Smooth muscle cell (in vitro differentiated cells): Measurements from ENCODE around the gene GDAP1L1. TPM values are rescaled to one million over a fixed set of nuclear protein-coding genes. Genes with fewer than 3 reads are reported as not detected.
"Not testable (repeated sequence)": the region's sequence is repeated elsewhere in the genome, so short reads cannot be mapped to it uniquely, and the experiment has no call there.

Experiments used
- DNase-seq: peaks from one replicate; lab custom pipeline; 2025; ENCODE audit not compliant: unreplicated experiment; lab: John Stamatoyannopoulos, UW
- H2AFZ ChIP-seq: fragments of 200-600 bp; sonication (generic); 2 replicates; pipeline ENCODE4 v1.6.0; 2016; ENCODE audit warnings: antibody characterized with exemption, low read depth, mild to moderate bottlenecking
- H3F3A ChIP-seq: fragments of 200-600 bp; sonication (generic); 2 replicates; pipeline ENCODE4 v1.6.0; 2017; ENCODE audit warnings: antibody characterized with exemption, low read depth
- H3K27ac ChIP-seq: fragments of 200-600 bp; sonication (generic); 2 replicates; pipeline ENCODE4 v1.5.1; 2016; ENCODE audit warnings: low read depth, mild to moderate bottlenecking
- H3K27me3 ChIP-seq: fragments of 200-600 bp; sonication (generic); 2 replicates; pipeline ENCODE4 v1.6.1; 2016; ENCODE audit warnings: low read depth, mild to moderate bottlenecking
- H3K36me3 ChIP-seq: fragments of 200-600 bp; sonication (generic); 2 replicates; pipeline ENCODE4 v1.5.1; 2016; ENCODE audit warnings: low read depth
- H3K4me1 ChIP-seq: fragments of 200-600 bp; sonication (generic); 2 replicates; pipeline ENCODE4 v1.5.1; 2016; ENCODE audit warnings: low read depth
- H3K4me2 ChIP-seq: fragments of 200-600 bp; sonication (generic); 2 replicates; pipeline ENCODE4 v1.6.0; 2016; ENCODE audit warnings: mild to moderate bottlenecking
- H3K4me3 ChIP-seq: fragments of 200-600 bp; sonication (generic); 2 replicates; pipeline ENCODE4 v1.5.1; 2016; ENCODE audit warnings: mild to moderate bottlenecking
- H3K79me2 ChIP-seq: fragments of 200-600 bp; sonication (generic); 2 replicates; pipeline ENCODE4 v1.6.0; 2016; ENCODE audit warnings: low read depth, mild to moderate bottlenecking
- H3K9ac ChIP-seq: fragments of 200-600 bp; sonication (generic); 2 replicates; pipeline ENCODE4 v1.6.0; 2016; ENCODE audit warnings: low read depth
- H3K9me3 ChIP-seq: fragments of 200-600 bp; sonication (generic); replicated peaks from 2 replicates; pipeline ENCODE4 v1.5.1; 2016; ENCODE audit warnings: low read depth
- H4K20me1 ChIP-seq: fragments of 200-600 bp; sonication (generic); 2 replicates; pipeline ENCODE4 v1.6.0; 2016; ENCODE audit warnings: low read depth
- CTCF ChIP-seq: fragments of 200-600 bp; sonication (generic); IDR thresholded peaks from 2 replicates; pipeline ENCODE4 v1.5.1; 2017; ENCODE audit warnings: borderline replicate concordance, mild to moderate bottlenecking, antibody characterized with exemption; ENCODE audit not compliant: insufficient read depth, poor library complexity, severe bottlenecking
- WGBS: methylation state at CpG from one replicate; pipeline ENCODE4 v1.1.7; 2016; ENCODE audit warnings: low lambda C conversion rate; 5-methylcytosine and 5-hydroxymethylcytosine counted together
- polyA plus RNA-seq: library from polyadenylated mRNA; unstranded; fragments of >200 nt; fragmentation: Nextera tagmentation; extraction: Ambion mirVana; gene quantifications from 2 replicates; pipeline ENCODE4 v1.2.1, GENCODE V29; 2016
- total RNA-seq: library from RNA; depleted of rRNA; stranded (reverse); fragments of >200 nt; gene quantifications from 2 replicates; pipeline ENCODE4 v1.2.3, GENCODE V29; 2014

GDAP1L1 gene
- total and polyA plus RNA-seq, 2 experiments from 2014 or later: not detected

DNA sequence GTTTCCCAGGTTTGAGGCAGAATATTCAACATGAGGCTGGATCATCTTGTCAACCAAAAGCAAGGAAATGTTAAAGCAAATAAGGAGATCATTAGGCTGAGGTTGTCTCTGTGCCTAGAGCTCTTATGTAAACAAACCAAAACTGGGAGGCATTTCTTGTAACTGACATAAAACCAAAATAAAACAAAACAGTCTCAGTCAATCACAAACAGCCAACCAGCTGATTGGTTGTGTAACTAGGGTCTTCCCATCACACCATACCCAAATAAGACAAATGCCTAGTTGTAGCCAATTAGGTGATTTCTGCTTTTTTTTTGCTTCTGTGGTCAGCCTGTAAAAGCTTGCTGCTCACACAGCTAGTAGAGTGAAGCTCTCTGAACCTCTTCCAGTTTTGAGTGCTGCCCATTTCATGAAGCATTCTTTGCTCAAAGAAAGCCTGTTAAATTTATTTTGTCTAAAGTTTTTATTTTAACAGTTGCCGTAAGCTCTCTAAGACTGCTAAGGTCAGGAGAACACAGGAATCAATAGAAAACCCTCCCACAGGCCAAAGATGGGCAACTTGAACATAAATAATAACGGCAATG lies 72.8 kb downstream of the GDAP1L1 start:
- no peak for DNase-seq
- Histone ChIP-seq H3K27ac (no peak overlapping the region), H3K36me3 (no peaks in the 10 kb centered on the region), H3K4me1 (no peaks in the 10 kb centered on the region), H3K9ac (no peak overlapping the region), H4K20me1 (no peaks in the 10 kb centered on the region), H3K9me3 (no peaks in the 10 kb centered on the region), H3F3A (no peaks in the 10 kb centered on the region), H3K27me3 (no peaks in the 10 kb centered on the region), H2AFZ (no peak overlapping the region), H3K79me2 (no peaks in the 10 kb centered on the region), H3K4me3 (no peak overlapping the region), H3K4me2 (no peak overlapping the region)
- WGBS: 100% methylated on average over 2 of the region's 2 CpGs
- no peak for TF ChIP-seq CTCF

GRCh38 chr20:44324343-44324742 lies 77.2 kb downstream of the GDAP1L1 start:
- H3K27me3 ChIP-seq: no peaks in the 10 kb centered on the region
- no peak for TF ChIP-seq CTCF
- no peaks in the 10 kb centered on the region for H3F3A ChIP-seq
- no peak overlapping the region for H3K4me3 ChIP-seq
- no peak for DNase-seq
- no peaks in the 10 kb centered on the region for H3K79me2 ChIP-seq
- H3K36me3 ChIP-seq: no peaks in the 10 kb centered on the region
- H3K9ac ChIP-seq: no peak overlapping the region
- no peak overlapping the region for H3K27ac ChIP-seq
- WGBS: 27% methylated on average over 1 of the region's 1 CpG
- H3K4me2 ChIP-seq: no peak overlapping the region
- no peaks in the 10 kb centered on the region for H4K20me1 ChIP-seq
- H3K4me1 ChIP-seq: peaks cover 6% of the 10 kb centered on the region
- no peaks in the 10 kb centered on the region for H3K9me3 ChIP-seq
- H2AFZ ChIP-seq: no peak overlapping the region

DNA sequence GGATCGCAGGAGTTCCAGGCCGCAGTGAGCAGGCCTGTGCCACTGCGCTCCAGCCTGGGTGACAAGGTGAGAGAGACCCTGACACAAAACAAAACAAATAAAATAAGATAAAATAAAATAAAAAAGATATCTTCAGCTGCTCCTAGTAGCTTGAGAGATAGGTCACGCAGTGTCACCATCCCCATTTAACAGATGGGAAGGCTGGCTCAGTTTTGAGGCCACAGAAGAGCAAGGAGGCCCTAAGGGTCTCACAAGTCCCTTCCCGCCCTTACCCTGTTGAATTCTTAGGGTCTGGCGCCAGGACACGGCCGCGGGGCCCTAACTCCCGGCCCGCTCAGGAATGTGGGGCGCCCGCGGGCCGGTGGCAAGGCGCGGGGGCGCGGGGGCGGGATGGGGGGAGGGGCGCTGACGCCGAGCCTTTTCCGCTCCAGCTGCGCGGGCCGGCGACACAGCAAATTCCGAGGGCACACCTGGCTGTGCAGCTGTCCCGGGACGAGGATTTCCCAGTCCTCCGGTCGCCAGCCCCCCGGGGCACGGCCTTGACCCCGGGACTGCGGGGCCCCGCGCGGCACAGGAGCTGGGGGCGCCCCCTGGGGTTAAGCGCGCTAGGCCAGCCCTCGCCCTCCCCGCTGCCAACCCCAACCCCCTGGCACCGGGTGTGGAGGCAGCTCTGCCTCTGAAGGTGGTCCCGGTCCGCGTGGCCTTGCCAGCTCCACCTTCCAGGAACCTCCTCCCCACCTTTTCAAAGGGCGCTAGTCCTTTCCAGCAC lies 79.5 kb downstream of the GDAP1L1 start:
- H3K9me3 ChIP-seq: no peaks in the 10 kb centered on the region
- no peaks in the 10 kb centered on the region for H3K36me3 ChIP-seq
- 30% methylated on average over 31 of the region's 50 CpGs for WGBS
- peak overlapping the region; percentile 45 for H3K4me3 ChIP-seq
- no peak for DNase-seq
- H3K79me2 ChIP-seq: no peaks in the 10 kb centered on the region
- no peak overlapping the region for H3K9ac ChIP-seq
- no peak for TF ChIP-seq CTCF
- H3F3A ChIP-seq: no peaks in the 10 kb centered on the region
- peak overlapping the region; percentile 90 for H3K4me2 ChIP-seq
- H2AFZ ChIP-seq: peak overlapping the region; percentile 77
- H4K20me1 ChIP-seq: no peaks in the 10 kb centered on the region
- H3K27me3 ChIP-seq: no peaks in the 10 kb centered on the region
- peaks cover 6% of the 10 kb centered on the region for H3K4me1 ChIP-seq
- H3K27ac ChIP-seq: no peak overlapping the region

DNA sequence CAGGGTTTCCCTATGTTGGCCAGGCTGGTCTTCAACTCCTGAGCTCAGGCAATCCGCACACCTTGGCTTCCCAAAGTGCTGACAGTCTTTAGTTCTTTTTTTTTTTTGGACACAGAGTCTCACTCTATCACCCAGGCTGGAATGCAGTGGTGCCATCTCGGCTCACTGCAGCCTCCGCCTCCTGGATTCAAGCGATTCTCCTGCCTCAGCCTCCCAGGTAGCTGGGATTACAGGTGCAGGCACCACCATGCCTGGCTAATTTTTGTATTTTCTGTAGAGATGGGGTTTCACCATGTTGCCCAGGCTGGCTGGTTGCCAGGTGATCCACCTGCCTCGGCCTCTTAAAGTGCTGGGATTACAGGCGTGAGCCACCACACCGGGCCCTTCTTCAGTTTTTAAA lies 80.6 kb downstream of the GDAP1L1 start:
- not testable (repeated sequence) for H2AFZ ChIP-seq, H3K36me3 ChIP-seq, H4K20me1 ChIP-seq, H3K9me3 ChIP-seq, H3K9ac ChIP-seq, DNase-seq, H3K79me2 ChIP-seq, H3K4me3 ChIP-seq, H3F3A ChIP-seq, H3K27me3 ChIP-seq, H3K27ac ChIP-seq, H3K4me1 ChIP-seq, H3K4me2 ChIP-seq
- WGBS: 93% methylated on average over 7 of the region's 7 CpGs
